SK-N-MC (cell line): Measurements from ENCODE around the gene GALNT14.

Source experiments
- EZH2 ChIP-seq: fragments of 200-600 bp; sonication (generic); IDR thresholded peaks from one replicate; pipeline ENCODE4 v1.6.1; 2017; ENCODE audit warnings: antibody characterized with exemption
- FOXP2 ChIP-seq: optimal IDR thresholded peaks from 2 replicates; pipeline ENCODE3; 2011; ENCODE audit warnings: mild to moderate bottlenecking, moderate library complexity; ENCODE audit not compliant: insufficient read depth; ENCODE audit errors: extremely low read length, control extremely low read depth
- POLR2AphosphoS5 ChIP-seq: IDR thresholded peaks from 2 replicates; pipeline ENCODE4 v1.6.1; 2012; ENCODE audit warnings: mild to moderate bottlenecking, low read depth, low read length, borderline replicate concordance

DNA sequence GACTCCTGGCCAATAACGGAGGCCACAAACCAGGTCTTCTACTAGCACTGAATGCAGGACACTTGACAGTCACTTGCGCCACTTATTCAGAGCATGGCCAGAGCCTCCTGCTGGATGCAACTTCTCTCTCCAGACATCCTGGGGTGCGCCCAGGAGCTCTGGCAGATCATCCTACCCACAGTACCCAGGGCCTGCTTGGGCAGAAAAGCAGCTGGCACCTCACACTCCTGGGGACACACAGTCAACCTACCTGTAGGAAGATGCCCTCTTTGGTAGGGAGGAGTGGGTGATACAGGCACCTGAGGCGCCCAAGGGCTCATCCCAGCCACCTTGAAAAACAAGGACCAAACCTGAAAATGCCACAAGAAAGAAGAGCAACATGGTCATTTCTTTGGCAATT, 13.3 kb downstream of the GALNT14 start:
- TF ChIP-seq EZH2: no peak
- no peak for TF ChIP-seq POLR2AphosphoS5
- no peak for TF ChIP-seq FOXP2
